Caco-2 (cell line): ENCODE results near the gene PRR33. TPM values are rescaled to one million over a fixed set of nuclear protein-coding genes. Genes with fewer than 3 reads are reported as not detected.

Experiments
- BruUV-seq: library from RNA; stranded (reverse); fragments of 400-500 nt; replicated peaks from 2 replicates; lab custom pipeline; 2021; lab: Mats Ljungman, UMichigan
- CTCF ChIA-PET: fragments of 300-600 bp; sonication (Branson Sonifier 250); formaldehyde crosslinking; loops from one replicate; lab custom pipeline; 2022; ENCODE audit warnings: antibody characterized with exemption; lab: Charles Lee
- POLR2A ChIA-PET: fragments of 300-600 bp; sonication (Branson Sonifier 250); formaldehyde crosslinking; loops from one replicate; lab custom pipeline; 2022; ENCODE audit warnings: antibody characterized with exemption; lab: Charles Lee
- DNase-seq, 2 experiments: peaks; one replicate each; pipeline versions ENCODE4 v3.0.0 to v3.0.0-alpha.2; 2020 to 2022
- H3K27me3 ChIP-seq: replicated peaks from 2 replicates; pipeline ENCODE4 v1.6.0; 2011; ENCODE audit warnings: low read length; ENCODE audit not compliant: control insufficient read depth, insufficient read depth
- H3K36me3 ChIP-seq: 2 replicates; pipeline ENCODE4 v1.5.1; 2011; ENCODE audit warnings: low read length; ENCODE audit not compliant: control insufficient read depth, insufficient read depth
- H3K4me1 ChIP-seq: fragments of 250-450 bp; sonication (Bioruptor Pico); 2 replicates; pipeline ENCODE4 v1.5.1; 2020; ENCODE audit warnings: mild to moderate bottlenecking
- H3K4me3 ChIP-seq: 2 replicates; pipeline ENCODE4 v1.5.1; 2011; ENCODE audit warnings: low read depth, mild to moderate bottlenecking, control low read depth, low read length
- H3K9me3 ChIP-seq: fragments of 250-450 bp; sonication (Bioruptor Pico); 2 replicates; pipeline ENCODE4 v1.5.1; 2020; ENCODE audit warnings: mild to moderate bottlenecking, moderate library complexity
- H3K27ac Mint-ChIP-seq: one replicate; pipeline ENCODE4 v1.8.0; 2022; ENCODE audit warnings: mixed read lengths; ENCODE audit not compliant: unreplicated experiment
- H3K27me3 Mint-ChIP-seq: one replicate; pipeline ENCODE4 v1.8.0; 2022; ENCODE audit warnings: mixed read lengths; ENCODE audit not compliant: insufficient read depth, unreplicated experiment
- H3K36me3 Mint-ChIP-seq: one replicate; pipeline ENCODE4 v1.8.0; 2022; ENCODE audit warnings: mild to moderate bottlenecking, mixed read lengths; ENCODE audit not compliant: insufficient read depth, unreplicated experiment
- H3K4me1 Mint-ChIP-seq: one replicate; pipeline ENCODE4 v1.8.0; 2022; ENCODE audit warnings: low read depth, mixed read lengths; ENCODE audit not compliant: unreplicated experiment
- H3K4me3 Mint-ChIP-seq: one replicate; pipeline ENCODE4 v1.8.0; 2022; ENCODE audit warnings: mild to moderate bottlenecking, moderate library complexity, mixed read lengths; ENCODE audit not compliant: unreplicated experiment
- H3K9me3 Mint-ChIP-seq: one replicate; pipeline ENCODE4 v1.8.0; 2022; ENCODE audit warnings: mixed read lengths; ENCODE audit not compliant: unreplicated experiment
- CTCF ChIP-seq, 2 experiments: fragments of 200-600 bp in 1 of 2; IDR thresholded peaks; 1 replicate in 1 of 2; 2 replicates in 1 of 2; pipeline versions ENCODE4 v1.5.1 to v1.8.0; 2011 to 2022; ENCODE audit warnings: antibody characterized with exemption in 1 of 2, control low read depth in 1 of 2, inconsistent platforms in 1 of 2, low read depth in 1 of 2, low read length in 1 of 2, mild to moderate bottlenecking in 1 of 2, moderate library complexity in 1 of 2; ENCODE audit not compliant: insufficient read depth in 1 of 2, severe bottlenecking in 1 of 2, unreplicated experiment in 1 of 2
- intact Hi-C: fragments of 100-400 bp; cut with micrococcal nuclease; formaldehyde crosslinking; loops from one replicate; pipeline ENCODE4 v1.10.0; 2022; ENCODE audit not compliant: unreplicated experiment
- total RNA-seq: library from RNA; stranded (reverse); gene quantifications from 2 replicates; pipeline ENCODE4 v1.2.3, GENCODE V29; 2022

The PRR33 gene
- total RNA-seq, 1 experiment from 2014 or later = not detected

GRCh38 chr11:1926156-1927025 lies 34.7 kb upstream of the PRR33 start:
- intact Hi-C loops = no loop called here
- no peaks in the 10 kb centered on the region for H3K27me3 Mint-ChIP-seq
- H3K27ac Mint-ChIP-seq = no peak overlapping the region
- no peak for TF ChIP-seq CTCF (IDR thresholded peaks at IDR 0.05; ENCODE audit: insufficient read depth in 1 of 2, low read depth in 1 of 2, low read length in 1 of 2, severe bottlenecking in 1 of 2, unreplicated experiment in 1 of 2)
- Histone ChIP-seq H3K4me3 (no peak overlapping the region), H3K36me3 (no peaks in the 10 kb centered on the region), H3K9me3 (no peaks in the 10 kb centered on the region), H3K4me1 (no peaks in the 10 kb centered on the region; the same call in 1 of the 2 replicates), H3K27me3 (no peaks in the 10 kb centered on the region)
- peaks cover 2% of the 10 kb centered on the region for H3K4me1 Mint-ChIP-seq
- H3K36me3 Mint-ChIP-seq = no peaks in the 10 kb centered on the region
- no peaks in the 10 kb centered on the region for H3K9me3 Mint-ChIP-seq
- no peak overlapping the region for H3K4me3 Mint-ChIP-seq
- DNase-seq = peak in 1 of 2 experiments; percentile 46
- CTCF ChIA-PET = no interaction called here
- no TSS peak for BruUV-seq
- POLR2A ChIA-PET = no interaction called here

DNA sequence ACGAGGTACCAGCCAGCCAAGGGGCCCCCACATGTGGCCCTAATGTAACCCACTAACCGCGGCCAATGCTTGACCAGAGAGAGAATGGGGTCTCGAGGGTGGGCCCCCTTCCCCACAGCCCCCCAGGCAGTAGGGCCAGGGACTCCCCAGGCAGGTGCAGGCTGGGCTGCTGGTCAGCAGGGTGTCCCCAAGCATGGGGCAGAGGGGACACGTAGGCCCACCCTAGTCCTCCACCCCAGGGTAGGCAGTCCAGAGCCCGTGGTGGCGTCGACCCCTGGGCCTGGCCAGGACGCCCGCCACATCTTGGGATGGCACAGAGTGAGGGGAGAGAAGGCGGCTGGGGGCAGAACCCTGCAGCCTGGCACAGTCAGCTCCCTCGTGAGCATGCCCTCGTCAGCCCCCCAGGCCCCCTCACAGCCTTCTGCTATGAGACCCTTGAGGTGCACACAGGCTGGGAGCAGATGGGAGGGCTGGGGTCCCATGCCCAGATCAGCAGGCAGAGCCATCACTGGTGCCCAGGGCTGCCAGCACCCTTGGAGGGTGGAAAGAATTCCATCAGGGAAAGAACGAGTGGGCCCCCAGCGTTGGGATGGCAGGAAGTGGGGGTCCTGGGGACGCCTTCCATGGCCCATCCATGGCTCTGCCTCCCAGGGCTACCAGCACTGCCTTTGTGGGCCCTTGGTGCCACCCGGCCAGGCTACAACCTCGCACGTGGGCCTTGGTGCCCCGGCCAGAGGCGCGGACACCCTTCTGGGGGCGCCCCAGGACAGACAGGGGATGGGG lies 33.9 kb upstream of the PRR33 start:
- BruUV-seq = no TSS peak
- TF ChIP-seq CTCF (IDR thresholded peaks at IDR 0.05; ENCODE audit: insufficient read depth in 1 of 2, low read depth in 1 of 2, low read length in 1 of 2, severe bottlenecking in 1 of 2, unreplicated experiment in 1 of 2) = no peak
- Histone ChIP-seq H3K36me3 (no peaks in the 10 kb centered on the region), H3K27me3 (no peaks in the 10 kb centered on the region), H3K9me3 (no peaks in the 10 kb centered on the region), H3K4me3 (no peak overlapping the region), H3K4me1 (no peaks in the 10 kb centered on the region; the same call in 1 of the 2 replicates)
- POLR2A ChIA-PET = no interaction called here
- no peaks in the 10 kb centered on the region for H3K9me3 Mint-ChIP-seq
- no peaks in the 10 kb centered on the region for H3K36me3 Mint-ChIP-seq
- CTCF ChIA-PET = no interaction called here
- no peak overlapping the region for H3K4me3 Mint-ChIP-seq
- no peak overlapping the region for H3K27ac Mint-ChIP-seq
- H3K27me3 Mint-ChIP-seq = no peaks in the 10 kb centered on the region
- H3K4me1 Mint-ChIP-seq = no peaks in the 10 kb centered on the region
- intact Hi-C loops = no loop called here
- DNase-seq = no peak

GRCh38 chr11:1924646-1925372 lies 33.1 kb upstream of the PRR33 start:
- Mint-ChIP-seq H3K4me3 (no peak overlapping the region), H3K27me3 (no peaks in the 10 kb centered on the region), H3K9me3 (no peaks in the 10 kb centered on the region), H3K27ac (no peak overlapping the region), H3K4me1 (no peaks in the 10 kb centered on the region), H3K36me3 (no peaks in the 10 kb centered on the region)
- no TSS peak for BruUV-seq
- no peak for TF ChIP-seq CTCF (IDR thresholded peaks at IDR 0.05; ENCODE audit: insufficient read depth in 1 of 2, low read depth in 1 of 2, low read length in 1 of 2, severe bottlenecking in 1 of 2, unreplicated experiment in 1 of 2)
- DNase-seq = peak in 1 of 2 experiments; percentile 35
- H3K36me3 ChIP-seq = no peaks in the 10 kb centered on the region
- no peaks in the 10 kb centered on the region; the same call in 1 of the 2 replicates for H3K4me1 ChIP-seq
- no peaks in the 10 kb centered on the region for H3K9me3 ChIP-seq
- POLR2A ChIA-PET = no interaction called here
- CTCF ChIA-PET = no interaction called here
- H3K27me3 ChIP-seq = no peaks in the 10 kb centered on the region
- intact Hi-C loops = no loop called here
- no peak overlapping the region for H3K4me3 ChIP-seq
